Measurements from ENCODE around the gene LRRC4C.

The LRRC4C gene

DNA sequence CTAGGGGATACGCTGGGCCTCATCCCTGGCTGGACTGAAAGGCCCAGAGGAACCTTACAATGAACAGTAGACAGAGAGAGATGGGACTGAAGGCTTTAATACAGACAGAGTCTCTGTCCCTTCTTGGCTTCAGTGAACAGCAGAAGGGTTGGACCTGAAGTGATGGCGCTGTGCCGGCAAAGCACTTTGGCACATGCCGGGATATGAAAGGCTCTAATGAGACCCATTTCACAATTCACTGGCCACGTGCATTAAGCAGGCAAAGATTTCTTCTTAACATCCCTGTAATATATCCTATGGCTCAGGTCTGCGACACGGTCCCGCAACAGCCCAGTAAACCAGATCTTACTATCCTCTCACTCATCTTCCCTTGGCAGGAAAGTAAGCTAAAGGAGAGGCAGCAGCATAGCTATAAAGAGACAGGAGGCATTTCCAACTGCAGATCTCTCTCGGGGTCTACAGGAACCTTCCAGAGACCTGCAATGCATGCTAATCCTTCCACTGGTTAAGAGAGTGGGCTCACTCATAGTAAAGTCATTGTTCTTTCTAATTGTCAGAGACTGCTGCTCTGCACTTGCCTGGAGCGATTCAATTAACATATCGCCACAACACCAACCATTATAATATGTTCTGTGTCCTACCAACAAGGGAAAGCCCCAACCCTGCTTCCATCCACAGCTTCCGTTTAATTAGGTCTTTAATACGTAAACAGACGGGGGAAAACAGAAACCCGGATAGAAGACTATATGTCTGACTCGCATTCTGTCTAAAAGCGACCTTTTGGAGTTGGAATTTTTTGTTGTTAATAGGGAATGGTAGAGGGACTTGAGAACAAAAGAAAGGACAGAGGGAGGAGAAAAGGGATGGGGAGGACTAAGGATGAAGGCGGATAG is 1179.0 kb downstream of the LRRC4C start:
- DNase-seq = no peak

DNA sequence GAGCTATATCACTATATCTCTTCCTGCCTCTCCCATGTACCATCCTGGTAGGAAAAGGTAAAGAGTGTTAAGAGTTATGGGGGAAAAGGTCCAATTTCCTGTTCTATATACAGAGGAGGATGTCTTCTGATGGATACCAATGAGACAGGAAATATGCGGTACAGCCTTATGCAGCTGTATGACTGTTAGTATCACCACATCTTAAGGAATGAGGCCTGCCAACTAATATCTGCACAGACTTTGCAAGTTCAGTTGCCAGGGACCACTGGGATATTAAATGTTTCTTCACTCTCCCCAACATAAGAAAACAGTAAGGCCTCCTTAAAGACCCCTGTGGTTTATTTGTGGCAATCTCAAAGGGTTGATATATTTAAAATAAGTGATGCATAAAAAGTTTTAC is 1182.5 kb downstream of the LRRC4C start:
- DNase-seq = no peak

DNA sequence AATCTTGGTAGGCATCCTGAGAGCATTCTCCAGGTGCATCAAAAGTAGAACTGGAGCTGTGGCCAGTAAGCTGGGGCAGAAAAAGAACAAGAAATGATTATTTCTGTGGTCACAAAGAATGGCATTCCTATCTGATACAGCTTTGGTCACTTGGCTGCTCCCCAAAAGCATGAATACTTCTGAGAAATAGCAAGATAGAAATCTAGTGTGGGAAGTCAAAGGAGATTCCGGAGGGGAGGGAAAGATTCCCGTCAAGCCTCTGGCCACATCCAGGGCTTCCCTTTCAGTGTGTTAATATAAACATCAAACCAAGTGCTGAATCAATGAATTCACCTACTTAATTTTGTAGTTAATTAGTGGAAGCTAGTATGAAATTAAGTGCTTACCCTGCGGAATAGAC is 1185.4 kb downstream of the LRRC4C start:
- DNase-seq = no peak

DNA sequence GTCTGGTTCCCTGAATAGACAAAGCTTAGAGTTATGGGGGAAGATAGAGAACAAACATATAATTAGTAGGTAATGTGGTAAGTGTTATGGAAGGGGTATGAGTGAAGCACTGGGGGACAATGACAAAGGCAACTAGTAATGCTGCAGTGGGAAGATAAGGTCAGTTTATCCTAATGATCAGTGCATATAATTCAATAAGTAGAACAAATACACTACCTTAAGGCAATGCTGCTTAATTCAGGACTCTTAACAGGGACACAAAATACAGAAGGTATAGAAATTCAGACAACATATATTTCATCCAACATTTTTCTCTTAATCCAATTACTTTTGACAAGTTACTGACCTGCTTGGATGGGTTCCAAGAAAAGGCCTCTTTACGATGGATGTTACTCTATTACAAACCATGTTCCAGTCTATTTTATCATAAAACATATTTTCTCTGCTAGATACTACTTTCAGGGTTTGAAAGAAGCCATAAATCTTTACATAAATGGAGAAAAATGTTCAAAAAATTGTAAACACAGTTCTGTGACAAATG is 1186.2 kb downstream of the LRRC4C start:
- no peak for DNase-seq

DNA sequence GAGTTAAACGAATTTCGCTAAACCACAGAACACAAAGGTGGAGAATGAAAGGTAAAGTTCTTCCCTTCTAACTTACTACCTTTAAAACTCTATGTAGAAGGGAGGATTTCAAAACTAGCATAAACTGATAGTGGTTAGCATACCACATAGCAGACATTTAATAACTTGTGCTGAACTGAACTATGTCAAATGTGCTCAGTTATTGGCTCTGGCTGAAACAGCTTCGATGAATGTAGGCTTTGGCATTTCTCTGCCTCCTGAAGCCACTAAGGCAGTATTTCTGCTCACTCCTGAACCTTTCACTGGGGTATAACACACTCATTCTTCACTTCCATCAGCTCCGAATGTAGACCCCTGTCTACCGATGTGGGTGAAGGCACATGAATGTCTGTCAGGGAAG is 1188.1 kb downstream of the LRRC4C start:
- DNase-seq = no peak

DNA sequence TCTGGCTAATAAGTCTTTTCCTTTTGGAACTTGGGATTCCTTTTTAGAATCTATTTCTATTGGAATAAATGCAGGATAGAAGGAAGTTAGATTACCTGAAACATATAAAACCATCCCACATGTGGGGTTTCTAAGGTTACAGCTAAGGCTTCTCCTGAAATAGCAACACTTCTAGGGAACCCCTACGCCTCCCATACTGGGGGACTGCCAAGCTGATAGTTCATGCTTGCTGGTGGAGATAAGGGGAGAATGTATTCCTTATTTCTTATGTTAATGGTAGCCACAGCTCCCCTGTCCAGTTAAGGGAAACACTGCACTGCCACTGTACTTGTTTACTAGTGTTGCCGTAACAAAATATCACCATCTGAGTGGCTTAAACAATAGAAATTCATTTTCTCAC is 1189.6 kb downstream of the LRRC4C start:
- no peak for DNase-seq

DNA sequence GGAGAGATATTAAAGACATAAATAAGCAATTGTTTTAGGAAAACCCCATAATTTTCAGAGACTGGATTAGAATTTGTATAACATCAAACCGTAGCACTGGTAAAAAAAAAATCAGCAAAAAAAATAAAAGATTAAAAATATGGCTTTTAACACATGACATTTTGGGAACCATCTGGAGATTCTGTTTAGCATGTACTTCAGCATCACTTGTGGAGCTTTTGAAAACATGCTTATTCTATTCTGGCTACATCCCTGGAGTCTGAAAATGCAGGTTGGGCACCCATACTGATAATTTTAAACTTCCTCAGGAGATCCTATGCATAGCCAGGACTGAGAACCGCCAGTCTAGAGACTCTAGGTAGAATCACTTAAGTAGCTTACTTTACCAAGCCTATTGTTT is 1190.9 kb downstream of the LRRC4C start:
- no peak for DNase-seq

DNA sequence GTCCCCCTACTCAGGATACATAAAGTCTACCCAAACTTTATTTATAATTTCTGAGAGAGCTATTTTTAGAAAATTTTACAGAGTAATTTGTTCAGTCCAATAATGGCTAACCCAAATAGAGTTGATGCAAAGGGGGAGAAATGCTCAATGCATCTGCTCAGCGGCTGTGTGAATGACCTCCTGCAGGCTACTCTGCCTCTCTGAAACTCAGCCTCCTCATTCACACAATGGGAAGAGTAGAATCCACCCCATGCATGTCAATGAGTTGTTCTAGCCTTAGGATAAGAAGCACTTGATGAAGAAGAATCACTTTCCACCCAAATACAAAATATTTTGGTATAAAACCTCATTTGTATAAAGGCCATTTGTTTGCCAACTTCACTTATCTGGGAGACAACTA is 1204.0 kb downstream of the LRRC4C start:
- DNase-seq = no peak

DNA sequence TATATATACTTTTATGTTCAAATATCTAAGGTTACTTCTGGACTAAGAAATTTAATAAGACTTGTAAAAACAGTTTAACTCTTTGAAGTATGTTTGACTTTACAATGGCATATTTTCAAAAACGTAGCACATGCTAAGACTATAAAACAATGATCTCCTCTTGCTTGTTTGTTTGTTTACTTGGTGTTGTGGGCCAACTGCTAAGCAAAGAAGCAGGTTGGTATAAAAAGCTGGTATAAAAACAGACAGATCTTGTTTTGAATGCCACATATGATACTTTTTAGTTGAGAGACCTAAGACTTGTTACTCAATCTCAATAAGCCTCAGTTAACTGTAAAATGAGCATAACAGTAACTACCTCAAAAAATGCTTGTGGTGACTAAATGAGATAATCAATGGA is 1206.3 kb downstream of the LRRC4C start:
- DNase-seq = no peak

DNA sequence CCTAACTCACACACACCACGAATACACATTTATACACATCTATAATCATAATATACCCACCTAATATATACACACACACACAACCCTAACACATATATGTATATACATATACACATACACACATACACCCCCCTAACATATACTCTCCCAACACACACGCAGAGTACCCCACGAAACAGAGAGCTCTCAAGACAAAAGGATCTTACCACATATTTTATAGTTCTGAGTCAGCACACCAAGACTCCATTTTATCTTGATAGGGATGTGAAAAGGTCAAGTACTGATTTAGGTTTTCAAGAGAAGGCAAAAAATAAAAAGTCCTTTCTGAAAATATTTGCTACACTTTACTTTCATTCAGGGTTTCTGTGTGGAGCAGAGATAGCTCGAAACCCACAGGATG is 1207.2 kb downstream of the LRRC4C start:
- DNase-seq = no peak

DNA sequence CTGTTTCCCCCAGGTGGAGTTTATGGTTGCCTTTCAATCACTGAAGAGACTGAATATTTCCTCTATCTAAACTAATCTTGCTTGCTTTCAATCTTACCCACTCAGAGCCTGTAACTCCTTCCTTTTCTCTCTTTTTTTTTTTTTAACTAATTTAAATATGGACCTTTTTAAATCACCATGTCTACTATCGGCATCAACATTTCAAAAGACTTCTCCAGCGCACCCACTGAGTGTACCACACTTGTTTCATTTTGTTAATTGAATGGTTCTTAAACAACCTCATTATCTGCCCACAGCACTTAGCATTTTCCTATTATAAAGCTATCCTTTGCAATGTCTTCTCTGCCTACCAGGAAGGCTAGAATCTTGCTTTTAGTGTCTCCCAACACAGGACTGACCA is 1212.5 kb downstream of the LRRC4C start:
- DNase-seq = no peak

DNA sequence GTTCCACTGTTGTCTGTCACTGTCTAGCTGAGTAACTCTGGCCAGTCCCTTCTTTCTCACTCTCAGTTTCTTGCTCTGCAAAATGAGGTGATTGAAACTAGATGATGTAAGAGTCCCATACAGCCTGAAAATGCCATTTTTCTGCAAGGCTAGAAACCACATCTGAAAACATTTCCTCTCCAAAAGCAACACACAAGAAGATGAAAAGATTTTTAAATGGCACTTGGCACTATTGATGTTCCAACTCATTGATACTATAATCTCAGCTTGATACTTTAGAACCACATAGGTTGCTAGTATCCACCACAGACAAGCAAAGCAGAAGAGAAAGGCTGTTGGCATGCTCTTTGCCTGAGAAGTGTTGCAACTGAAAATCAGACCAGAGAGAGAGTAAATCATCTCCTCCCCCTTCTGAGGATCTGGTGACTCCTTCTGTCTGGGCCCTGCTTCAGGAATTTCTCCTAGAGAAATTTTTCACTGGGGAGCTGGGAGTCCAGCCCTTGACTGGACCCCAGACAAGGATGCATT is 1217.9 kb downstream of the LRRC4C start:
- DNase-seq = no peak

DNA sequence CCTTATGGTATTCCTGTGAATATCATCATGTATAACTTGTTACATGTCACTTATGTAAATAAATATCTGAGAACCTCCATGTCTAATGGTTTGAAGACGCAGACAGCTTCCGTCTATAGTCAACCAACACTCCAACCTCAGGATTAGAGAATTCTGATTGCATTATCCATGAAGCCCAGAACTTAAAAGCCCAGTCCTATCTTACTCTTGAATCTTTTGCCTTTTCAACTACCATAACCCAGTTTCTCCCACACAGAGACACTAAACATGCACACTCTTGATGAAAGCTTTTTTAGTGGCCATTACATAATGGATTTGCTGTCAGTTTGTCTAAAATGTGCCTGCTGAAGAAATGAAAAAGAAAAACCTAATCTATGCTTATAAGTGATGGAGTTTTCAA is 1219.2 kb downstream of the LRRC4C start:
- no peak for DNase-seq

DNA sequence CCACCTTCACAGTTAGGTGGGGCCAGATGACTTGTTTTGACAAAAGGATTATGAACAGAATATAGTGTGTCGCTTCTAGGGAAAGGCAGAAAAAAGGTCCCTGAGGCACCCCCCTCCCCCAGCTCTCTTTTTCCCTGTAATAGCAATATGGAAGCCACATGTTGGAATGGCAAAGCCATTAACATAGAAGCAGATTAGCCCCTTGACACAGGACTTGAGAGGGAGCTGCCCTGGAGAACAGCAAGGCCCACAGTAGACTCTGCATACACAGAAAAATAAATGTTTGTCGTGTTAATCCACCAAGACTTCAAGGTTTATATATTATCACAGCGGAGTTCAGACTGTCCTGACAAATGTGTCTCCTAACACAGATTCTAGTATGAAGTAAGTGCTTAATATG is 1222.9 kb downstream of the LRRC4C start:
- no peak for DNase-seq

DNA sequence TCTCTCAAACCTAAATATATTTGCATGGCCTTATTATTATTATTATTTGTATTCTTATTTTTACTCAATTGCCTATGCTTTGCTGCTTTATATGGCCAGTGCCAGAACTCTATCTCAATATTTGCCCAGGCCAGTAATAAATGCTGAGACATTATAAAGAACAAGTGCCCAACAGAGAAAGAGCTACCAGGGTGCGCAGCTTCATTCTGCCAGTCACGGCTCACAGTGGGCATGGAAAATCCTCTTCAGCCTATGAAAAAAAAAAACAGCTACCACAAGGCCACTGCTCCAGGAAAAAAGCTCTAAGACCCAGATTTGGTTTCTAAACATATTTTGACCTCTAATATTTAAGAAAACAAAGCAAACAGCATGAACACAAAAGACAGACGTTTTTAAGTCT is 1223.6 kb downstream of the LRRC4C start:
- no peak for DNase-seq

DNA sequence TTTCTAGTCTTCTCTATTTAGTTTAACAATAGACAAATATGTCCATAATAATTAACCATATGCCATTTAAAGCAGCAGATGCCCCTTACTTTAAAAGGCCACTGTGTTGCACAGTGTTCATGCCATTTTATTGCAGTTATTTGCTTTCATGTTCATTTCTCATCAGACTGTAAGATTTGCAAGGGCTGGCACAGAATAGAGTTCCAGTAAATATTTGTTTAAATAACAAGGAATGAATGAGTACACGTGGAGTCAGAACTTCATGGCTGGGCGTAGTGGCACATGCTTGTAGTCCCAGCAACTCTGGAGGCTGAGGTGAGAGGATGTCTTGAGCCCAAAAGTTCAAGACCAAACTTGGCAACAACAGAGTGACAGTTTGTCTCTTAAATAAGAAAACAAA is 1228.6 kb downstream of the LRRC4C start:
- no peak for DNase-seq

DNA sequence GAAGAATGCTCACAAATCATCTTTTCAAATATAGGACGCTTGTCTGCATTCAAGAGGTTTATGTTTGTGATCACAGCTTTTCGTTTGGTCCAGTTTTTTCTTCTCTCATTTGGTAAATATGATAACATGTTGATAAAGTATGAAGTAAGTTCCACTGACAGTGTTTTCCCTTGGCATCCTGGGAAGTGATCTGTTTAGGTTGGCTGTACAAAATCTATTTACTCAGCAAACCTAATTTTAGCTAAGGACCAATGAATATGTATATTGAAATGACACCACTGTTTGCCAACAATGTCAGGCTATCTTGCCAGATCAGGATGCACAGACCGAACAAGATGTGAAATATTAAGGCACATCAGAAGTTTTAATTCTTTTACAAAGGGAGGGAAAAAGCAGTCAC is 1230.8 kb downstream of the LRRC4C start:
- DNase-seq = no peak

DNA sequence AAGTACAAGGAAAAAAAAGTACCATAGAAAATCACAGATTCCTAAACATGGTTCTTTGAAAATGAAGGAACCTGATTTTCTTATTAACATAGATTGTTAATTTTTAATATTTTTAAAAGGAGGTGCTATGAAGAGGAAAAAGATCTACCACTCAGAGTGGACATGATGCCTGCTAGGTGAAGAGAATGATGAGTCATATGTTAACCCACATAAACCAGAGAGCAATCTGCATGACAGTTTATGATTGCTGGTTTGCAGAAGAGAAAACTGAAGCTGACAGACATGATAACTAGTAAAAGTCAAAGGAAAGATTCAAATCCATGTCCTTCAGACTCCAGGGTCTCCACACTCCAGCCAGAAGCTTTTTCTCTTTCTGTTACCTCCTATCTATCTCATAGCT is 1231.7 kb downstream of the LRRC4C start:
- DNase-seq = no peak

DNA sequence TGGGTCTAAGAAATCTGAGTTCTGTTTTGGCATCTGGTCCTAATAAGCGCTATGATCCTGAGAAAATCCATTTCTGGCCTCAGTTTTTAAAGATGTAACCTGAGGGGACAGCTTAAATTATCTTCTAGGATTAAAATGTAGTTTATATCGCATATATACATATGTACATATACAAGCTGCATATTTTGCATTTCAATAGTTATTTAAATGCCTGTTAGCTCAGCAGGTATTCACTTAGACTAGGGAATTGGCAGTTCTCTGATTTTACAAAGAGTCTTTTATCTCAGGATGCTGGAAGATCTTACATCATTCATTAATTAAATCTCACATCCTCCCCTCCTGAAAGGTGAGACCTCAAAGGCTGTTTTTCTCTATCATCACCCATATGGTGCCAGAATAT is 1232.8 kb downstream of the LRRC4C start:
- DNase-seq = no peak

DNA sequence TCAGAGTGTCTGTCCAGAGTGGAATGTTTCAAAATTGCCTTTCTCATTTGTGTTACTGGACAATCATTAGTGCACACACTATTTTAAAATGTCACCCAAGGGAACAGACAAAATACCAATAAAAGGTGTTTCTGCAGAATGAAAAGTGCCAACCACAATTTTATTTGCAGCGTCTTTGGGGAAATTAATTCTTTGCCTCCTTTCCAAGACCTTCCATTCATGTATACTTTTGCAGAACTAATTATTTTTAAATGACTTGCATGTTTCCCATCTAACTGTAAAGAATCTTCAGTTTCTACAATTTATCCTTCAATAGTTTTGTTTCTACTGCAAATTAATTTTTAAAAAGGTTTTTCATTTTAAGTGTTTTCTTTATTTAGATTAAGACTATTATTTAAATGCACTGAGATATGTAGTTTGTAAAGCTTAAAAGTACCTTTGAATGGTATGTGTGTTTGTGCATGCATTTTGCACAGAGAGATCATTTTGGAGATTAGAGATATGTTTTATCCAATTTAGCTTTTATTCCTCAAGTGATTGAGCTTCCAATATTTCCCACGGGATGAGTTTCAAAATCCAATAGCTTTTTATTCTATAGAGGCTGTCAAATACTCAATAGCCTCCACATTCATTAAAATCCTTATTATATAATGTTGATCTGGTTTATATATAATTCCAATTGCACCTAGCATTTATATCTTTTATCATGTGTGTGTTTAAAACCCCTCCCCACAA is 1235.7 kb downstream of the LRRC4C start:
- DNase-seq = no peak

DNA sequence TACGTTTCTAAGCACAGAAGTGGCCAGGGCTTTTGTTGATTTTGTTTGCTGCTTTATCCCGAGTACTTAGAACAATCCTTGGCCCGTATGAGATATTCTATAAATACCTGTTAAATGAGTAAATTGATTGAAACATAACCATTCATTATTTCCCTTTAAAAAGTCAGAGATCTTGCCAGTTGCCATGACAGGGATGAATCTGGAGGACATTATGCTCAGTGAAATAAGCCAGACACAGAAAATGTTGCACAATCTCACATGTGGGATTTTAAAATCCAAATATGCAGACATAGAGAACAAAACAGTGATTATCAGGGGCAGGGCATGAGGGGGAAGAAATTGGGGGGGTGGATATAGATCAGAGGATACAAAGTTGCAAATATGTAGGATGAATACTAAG is 1240.1 kb downstream of the LRRC4C start:
- no peak for DNase-seq

DNA sequence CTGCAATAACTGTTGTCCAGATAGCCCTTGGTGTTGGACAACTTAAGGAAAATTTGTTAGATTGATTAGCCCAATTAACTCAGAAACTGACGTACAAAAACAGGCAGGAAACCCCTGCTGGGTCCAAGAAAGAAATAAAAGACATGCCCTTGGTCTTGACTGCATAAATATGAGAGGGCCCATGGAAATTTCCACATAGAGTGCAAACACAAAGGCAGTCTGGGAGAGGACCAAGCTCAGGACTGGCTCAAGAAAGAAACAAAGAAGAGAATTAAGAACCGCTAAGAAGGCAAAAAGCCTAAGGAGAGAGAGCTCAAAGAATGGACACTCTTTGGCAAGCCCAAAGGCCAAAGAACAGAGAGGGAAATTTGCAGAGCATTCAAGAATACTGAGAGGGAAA is 1243.9 kb downstream of the LRRC4C start:
- DNase-seq = no peak

DNA sequence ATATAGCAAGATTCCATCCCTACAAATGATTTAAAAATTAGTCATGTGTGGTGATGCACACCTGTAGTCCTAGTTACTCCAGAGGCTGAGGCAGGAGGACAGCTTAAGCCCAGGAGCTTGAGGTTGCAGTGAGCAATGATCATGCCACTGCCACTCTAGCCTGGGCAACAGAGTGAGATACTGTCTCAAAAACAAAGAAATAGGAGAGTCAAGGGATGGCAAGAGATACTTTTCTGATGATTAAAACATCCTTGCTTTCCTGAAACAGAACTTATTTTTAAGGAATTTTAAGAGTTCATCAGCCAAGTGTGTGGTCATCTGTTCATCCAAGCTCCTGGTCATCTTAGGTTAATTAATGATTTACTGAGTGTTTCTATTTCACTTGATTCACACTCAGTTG is 1252.0 kb downstream of the LRRC4C start:
- DNase-seq = no peak

DNA sequence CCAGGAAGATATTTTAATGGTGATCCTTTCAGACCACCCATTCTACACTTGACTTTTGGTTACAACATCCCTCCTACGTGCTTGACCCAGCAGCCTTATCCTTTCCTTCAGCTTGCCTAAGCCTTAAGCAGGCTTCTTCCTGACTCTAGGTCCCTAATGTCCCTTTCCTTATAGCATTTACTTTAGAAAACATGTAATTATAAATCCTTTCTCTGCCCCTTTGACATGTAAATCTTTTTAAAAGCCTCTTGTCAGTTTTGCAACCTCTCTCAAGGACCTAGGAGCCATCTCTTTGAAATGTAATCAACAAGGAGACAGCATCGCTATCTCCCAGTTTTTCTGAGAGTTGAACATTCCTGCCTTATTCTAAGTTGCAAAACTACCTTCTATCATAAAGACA is 1255.2 kb downstream of the LRRC4C start:
- DNase-seq = no peak
